DMS79 (cell line): ENCODE results near the gene AMBRA1.

ENCODE experiments used
- DNase-seq: peaks from one replicate; lab custom pipeline; 2025; lab: John Stamatoyannopoulos, UW

AMBRA1 gene

GRCh38 chr11:46570790-46571398, 22.9 kb downstream of the AMBRA1 start:
- no peak for DNase-seq

GRCh38 chr11:46565232-46565840, 28.5 kb downstream of the AMBRA1 start:
- DNase-seq, result no peak

GRCh38 chr11:46564459-46564858, 29.4 kb downstream of the AMBRA1 start:
- DNase-seq, result no peak

GRCh38 chr11:46562527-46562926, 31.3 kb downstream of the AMBRA1 start:
- DNase-seq, result no peak

GRCh38 chr11:46560300-46560991, 33.4 kb downstream of the AMBRA1 start:
- DNase-seq, result no peak

GRCh38 chr11:46559815-46560214, 34.0 kb downstream of the AMBRA1 start:
- no peak for DNase-seq

- no peak for DNase-seq
These were observed 36.1 kb downstream of the AMBRA1 start for GRCh38 chr11:46557684-46558151.

- no peak for DNase-seq
These were observed 38.4 kb downstream of the AMBRA1 start for GRCh38 chr11:46555267-46556054.

- no peak for DNase-seq
These were observed 39.3 kb downstream of the AMBRA1 start for GRCh38 chr11:46554213-46555147.

GRCh38 chr11:46553814-46554212, 40.0 kb downstream of the AMBRA1 start:
- no peak for DNase-seq

- DNase-seq, result no peak
These were observed 42.6 kb downstream of the AMBRA1 start for GRCh38 chr11:46551261-46551660.

- DNase-seq, result no peak
These were observed 46.2 kb downstream of the AMBRA1 start for GRCh38 chr11:46547579-46547978.

- DNase-seq, result no peak
These were observed 50.3 kb downstream of the AMBRA1 start for GRCh38 chr11:46543564-46543963.

- DNase-seq, result no peak
These were observed 52.0 kb downstream of the AMBRA1 start for GRCh38 chr11:46541593-46542371.

- no peak for DNase-seq
These were observed 53.0 kb downstream of the AMBRA1 start for GRCh38 chr11:46540807-46541206.

- peak; percentile 65 for DNase-seq
These were observed 56.1 kb downstream of the AMBRA1 start for GRCh38 chr11:46537537-46538295.

GRCh38 chr11:46537121-46537520, 56.7 kb downstream of the AMBRA1 start:
- no peak for DNase-seq

- no peak for DNase-seq
These were observed 58.1 kb downstream of the AMBRA1 start for GRCh38 chr11:46535688-46536087.

GRCh38 chr11:46534711-46535110, 59.1 kb downstream of the AMBRA1 start:
- DNase-seq, result no peak
